GM23338 (cell line): ENCODE data around the gene SEMA3E.

Experiments
- CREB1 ChIP-seq: fragments of 250-450 bp; sonication (Bioruptor Pico); IDR thresholded peaks from 2 replicates; pipeline ENCODE4 v1.5.0; 2020; ENCODE audit warnings: low read depth, mild to moderate bottlenecking, moderate library complexity
- EZH2 ChIP-seq: fragments of 200-600 bp; sonication (generic); IDR thresholded peaks from one replicate; pipeline ENCODE4 v1.8.0; 2017; ENCODE audit warnings: antibody characterized with exemption, mild to moderate bottlenecking, low read depth; ENCODE audit not compliant: unreplicated experiment
- EZH2phosphoT487 ChIP-seq: fragments of 200-600 bp; sonication (generic); IDR thresholded peaks from one replicate; pipeline ENCODE4 v1.8.1; 2018; ENCODE audit warnings: antibody characterized with exemption; ENCODE audit not compliant: unreplicated experiment
- JUNB ChIP-seq: IDR thresholded peaks from one replicate; pipeline ENCODE4 v1.6.1; 2016; ENCODE audit warnings: antibody characterized with exemption; ENCODE audit not compliant: unreplicated experiment
- NANOG ChIP-seq: IDR thresholded peaks from 2 replicates; pipeline ENCODE4 v1.6.1; 2016; ENCODE audit warnings: antibody characterized with exemption, borderline replicate concordance
- POLR2AphosphoS5 ChIP-seq: IDR thresholded peaks from 2 replicates; pipeline ENCODE4 v1.6.1; 2016; ENCODE audit warnings: antibody characterized with exemption, low read depth
- REST ChIP-seq: IDR thresholded peaks from one replicate; pipeline ENCODE4 v1.6.1; 2018; ENCODE audit warnings: antibody characterized with exemption; ENCODE audit not compliant: unreplicated experiment
- STAT1 ChIP-seq: IDR thresholded peaks from one replicate; pipeline ENCODE4 v1.6.1; 2016; ENCODE audit warnings: antibody characterized with exemption; ENCODE audit not compliant: unreplicated experiment
- ZNF114 ChIP-seq: fragments of 250-450 bp; sonication (Bioruptor Pico); IDR thresholded peaks from 2 replicates; pipeline ENCODE4 v1.5.0; 2020; ENCODE audit warnings: mild to moderate bottlenecking, moderate library complexity
- TF ChIP-seq, protein P1 (sequence below), 2 experiments: fragments of 200-600 bp in 1 of 2; sonication (generic) in 1 of 2; conservative IDR thresholded peaks; 2 replicates each; pipeline versions ENCODE4 v1.5.1 to v1.6.1; 2016 to 2017; ENCODE audit warnings: antibody characterized with exemption in 2 of 2, low read depth in 2 of 2, mild to moderate bottlenecking in 2 of 2, moderate library complexity in 1 of 2
- TF ChIP-seq, protein P2 (sequence below): IDR thresholded peaks from 2 replicates; pipeline ENCODE4 v1.6.1; 2016; ENCODE audit warnings: antibody characterized with exemption

GRCh38 chr7:83593921-83594475 is 54.9 kb downstream of the SEMA3E start:
- TF ChIP-seq REST (no peak), EZH2phosphoT487 (no peak), ZNF114 (no peak), EZH2 (no peak), POLR2AphosphoS5 (no peak), JUNB (no peak), CREB1 (no peak), STAT1 (no peak), NANOG (no peak)
- TF ChIP-seq, protein P1, sequence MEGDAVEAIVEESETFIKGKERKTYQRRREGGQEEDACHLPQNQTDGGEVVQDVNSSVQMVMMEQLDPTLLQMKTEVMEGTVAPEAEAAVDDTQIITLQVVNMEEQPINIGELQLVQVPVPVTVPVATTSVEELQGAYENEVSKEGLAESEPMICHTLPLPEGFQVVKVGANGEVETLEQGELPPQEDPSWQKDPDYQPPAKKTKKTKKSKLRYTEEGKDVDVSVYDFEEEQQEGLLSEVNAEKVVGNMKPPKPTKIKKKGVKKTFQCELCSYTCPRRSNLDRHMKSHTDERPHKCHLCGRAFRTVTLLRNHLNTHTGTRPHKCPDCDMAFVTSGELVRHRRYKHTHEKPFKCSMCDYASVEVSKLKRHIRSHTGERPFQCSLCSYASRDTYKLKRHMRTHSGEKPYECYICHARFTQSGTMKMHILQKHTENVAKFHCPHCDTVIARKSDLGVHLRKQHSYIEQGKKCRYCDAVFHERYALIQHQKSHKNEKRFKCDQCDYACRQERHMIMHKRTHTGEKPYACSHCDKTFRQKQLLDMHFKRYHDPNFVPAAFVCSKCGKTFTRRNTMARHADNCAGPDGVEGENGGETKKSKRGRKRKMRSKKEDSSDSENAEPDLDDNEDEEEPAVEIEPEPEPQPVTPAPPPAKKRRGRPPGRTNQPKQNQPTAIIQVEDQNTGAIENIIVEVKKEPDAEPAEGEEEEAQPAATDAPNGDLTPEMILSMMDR (conservative IDR thresholded peaks at IDR 0.05; ENCODE audit: low read depth in 2 of 2): no peak
- TF ChIP-seq, protein P2, sequence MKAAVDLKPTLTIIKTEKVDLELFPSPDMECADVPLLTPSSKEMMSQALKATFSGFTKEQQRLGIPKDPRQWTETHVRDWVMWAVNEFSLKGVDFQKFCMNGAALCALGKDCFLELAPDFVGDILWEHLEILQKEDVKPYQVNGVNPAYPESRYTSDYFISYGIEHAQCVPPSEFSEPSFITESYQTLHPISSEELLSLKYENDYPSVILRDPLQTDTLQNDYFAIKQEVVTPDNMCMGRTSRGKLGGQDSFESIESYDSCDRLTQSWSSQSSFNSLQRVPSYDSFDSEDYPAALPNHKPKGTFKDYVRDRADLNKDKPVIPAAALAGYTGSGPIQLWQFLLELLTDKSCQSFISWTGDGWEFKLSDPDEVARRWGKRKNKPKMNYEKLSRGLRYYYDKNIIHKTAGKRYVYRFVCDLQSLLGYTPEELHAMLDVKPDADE: no peak
